Measurements from ENCODE around the gene KCNMB1. TPM values are rescaled to one million over a fixed set of nuclear protein-coding genes. Genes with fewer than 3 reads are reported as not detected.

Gene KCNMB1
- total RNA-seq, 1 donor from 2014 or later = 2.5 TPM

DNA sequence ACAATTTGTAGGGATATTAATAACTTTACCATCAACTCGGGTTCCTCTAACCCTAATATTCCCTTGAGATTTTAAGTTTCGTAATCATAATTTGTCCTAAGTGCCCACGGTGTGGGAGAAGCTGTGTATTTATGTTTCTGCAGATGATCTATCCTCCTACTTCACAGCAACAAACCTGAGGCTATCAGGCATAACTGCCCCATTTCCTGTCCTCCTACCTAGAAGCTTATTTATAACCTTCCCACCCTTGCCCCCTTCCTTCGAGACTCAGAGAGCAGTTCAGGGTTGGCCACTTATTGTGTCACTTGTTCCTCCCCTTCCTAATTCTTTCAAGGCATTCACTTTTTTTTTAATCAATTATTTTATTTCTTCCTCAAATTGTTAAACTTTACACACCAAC lies 62.0 kb downstream of the KCNMB1 start:
- DNase-seq = no peak
- no peak for ATAC-seq
- Histone ChIP-seq H3K9me3 (no peaks in the 10 kb centered on the region), H3K4me1 (peaks cover 21% of the 10 kb centered on the region), H3K4me3 (no peak overlapping the region), H3K36me3 (no peaks in the 10 kb centered on the region), H3K27me3 (ENCODE audit: low read depth) (no peaks in the 10 kb centered on the region), H3K27ac (no peak overlapping the region)
- TF ChIP-seq, protein P1, sequence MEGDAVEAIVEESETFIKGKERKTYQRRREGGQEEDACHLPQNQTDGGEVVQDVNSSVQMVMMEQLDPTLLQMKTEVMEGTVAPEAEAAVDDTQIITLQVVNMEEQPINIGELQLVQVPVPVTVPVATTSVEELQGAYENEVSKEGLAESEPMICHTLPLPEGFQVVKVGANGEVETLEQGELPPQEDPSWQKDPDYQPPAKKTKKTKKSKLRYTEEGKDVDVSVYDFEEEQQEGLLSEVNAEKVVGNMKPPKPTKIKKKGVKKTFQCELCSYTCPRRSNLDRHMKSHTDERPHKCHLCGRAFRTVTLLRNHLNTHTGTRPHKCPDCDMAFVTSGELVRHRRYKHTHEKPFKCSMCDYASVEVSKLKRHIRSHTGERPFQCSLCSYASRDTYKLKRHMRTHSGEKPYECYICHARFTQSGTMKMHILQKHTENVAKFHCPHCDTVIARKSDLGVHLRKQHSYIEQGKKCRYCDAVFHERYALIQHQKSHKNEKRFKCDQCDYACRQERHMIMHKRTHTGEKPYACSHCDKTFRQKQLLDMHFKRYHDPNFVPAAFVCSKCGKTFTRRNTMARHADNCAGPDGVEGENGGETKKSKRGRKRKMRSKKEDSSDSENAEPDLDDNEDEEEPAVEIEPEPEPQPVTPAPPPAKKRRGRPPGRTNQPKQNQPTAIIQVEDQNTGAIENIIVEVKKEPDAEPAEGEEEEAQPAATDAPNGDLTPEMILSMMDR (IDR thresholded peaks at IDR 0.05) = no peak
- intact Hi-C loops (cut with DNase I) = no loop called here

Other genes with a start within 250 kb of the KCNMB1 start
- not detected for gene C5orf58, start 156.4 kb downstream of the KCNMB1 start, total RNA-seq
- 82.9 TPM for gene LCP2, start 91.6 kb downstream of the KCNMB1 start, total RNA-seq
- 1.7 TPM for gene KCNIP1, start 114.7 kb upstream of the KCNMB1 start, total RNA-seq